Activated CD4-positive, CD25-positive, alpha-beta regulatory T cell treated with anti-CD3 and anti-CD28 coated beads, Interleukin-2, amount 50 U/mL, for 72 hours (primary cell): Measurements from ENCODE around the gene EIF1B.

Experiments used
- DNase-seq: peaks from one replicate; pipeline ENCODE4 v3.0.0; 2021

The EIF1B gene

GRCh38 chr3:40309925-40310695 is 603 bp downstream of the EIF1B start:
- no peak for DNase-seq

DNA sequence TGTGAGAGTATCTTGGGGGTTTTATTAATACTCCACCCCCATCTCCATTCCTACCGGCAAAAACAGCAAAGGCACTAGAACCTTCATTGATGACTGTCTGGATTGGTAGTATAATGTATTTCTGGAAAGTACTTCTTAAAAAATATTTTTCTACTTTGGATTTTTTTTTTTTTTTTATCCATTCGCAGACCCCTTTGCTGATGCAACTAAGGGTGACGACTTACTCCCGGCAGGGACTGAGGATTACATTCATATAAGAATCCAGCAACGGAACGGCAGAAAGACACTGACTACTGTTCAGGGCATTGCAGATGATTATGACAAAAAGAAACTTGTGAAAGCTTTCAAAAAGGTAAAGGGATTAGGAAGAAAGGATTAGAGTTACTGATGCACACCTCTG is 1.2 kb downstream of the EIF1B start:
- DNase-seq: no peak

DNA sequence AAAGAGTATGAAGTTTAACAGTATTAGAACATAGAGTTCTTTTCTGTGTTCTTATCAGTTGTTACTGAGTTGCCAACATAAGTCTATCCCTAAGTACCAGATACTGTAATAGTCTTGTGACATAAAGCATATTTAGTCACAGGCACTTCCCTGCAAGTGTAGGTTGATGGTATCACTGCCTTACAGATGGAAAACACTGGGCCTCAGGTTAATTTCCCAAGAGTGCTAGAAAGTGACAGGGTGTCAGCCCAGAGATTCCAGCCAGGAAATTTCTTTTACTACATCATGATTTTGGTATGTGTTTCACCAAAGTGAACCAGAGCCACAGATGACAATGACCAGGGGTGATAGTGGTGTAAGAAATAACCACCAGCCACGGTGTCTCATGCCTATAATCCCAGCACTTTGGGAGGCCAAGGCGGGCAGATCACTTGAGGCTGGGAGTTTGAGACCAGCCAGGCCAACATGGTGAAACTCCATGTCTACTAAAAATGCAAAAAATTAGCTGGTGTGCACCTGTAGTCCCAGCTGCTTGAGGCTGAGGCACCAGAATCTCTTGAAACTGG is 3.2 kb downstream of the EIF1B start:
- DNase-seq: no peak

GRCh38 chr3:40313975-40314860 is 4.7 kb downstream of the EIF1B start:
- no peak for DNase-seq

- no peak for DNase-seq
Observed at GRCh38 chr3:40317061-40317855, 7.8 kb downstream of the EIF1B start.

DNA sequence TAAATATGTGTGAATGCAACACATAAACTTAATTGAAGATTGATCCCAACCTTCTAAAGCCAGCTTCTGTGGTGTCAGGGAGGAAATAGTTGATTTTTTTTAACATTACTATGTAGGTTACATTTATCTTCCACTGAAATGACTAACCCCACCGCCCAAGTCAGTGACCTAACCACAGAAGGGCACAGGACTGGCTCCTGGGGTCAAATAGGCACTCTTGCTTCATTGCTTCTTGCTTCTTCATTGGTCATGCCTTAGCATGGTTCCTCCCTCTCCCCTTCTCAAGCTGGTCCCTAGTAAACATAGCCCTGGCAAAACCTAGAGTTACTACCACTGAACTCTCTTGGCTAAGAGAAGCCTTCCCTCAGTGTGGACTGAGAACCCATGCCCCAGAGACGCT is 12.3 kb downstream of the EIF1B start:
- no peak for DNase-seq

DNA sequence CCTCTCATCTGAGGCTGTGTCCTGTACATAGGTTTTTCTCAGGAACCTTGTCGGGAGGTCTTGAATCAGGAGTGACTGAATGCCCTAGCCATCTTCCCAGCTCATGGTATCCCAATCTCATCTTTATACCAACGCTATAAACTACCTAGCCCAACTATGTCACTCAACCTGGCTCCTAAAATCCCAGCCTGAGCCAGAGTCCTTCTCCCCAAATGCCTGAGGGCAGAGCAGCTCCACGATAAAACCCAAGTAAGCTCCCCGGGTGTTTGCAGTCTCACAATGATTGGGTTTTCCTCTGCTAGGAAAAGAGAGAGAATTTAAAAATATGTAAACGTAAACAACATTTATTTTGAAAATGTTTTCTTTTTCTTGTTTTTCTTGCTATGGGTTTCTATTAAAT is 14.4 kb downstream of the EIF1B start:
- DNase-seq: no peak

- DNase-seq: no peak
Observed at GRCh38 chr3:40324621-40325020, 15.1 kb downstream of the EIF1B start.

GRCh38 chr3:40325465-40325864 is 16.0 kb downstream of the EIF1B start:
- DNase-seq: no peak

DNA sequence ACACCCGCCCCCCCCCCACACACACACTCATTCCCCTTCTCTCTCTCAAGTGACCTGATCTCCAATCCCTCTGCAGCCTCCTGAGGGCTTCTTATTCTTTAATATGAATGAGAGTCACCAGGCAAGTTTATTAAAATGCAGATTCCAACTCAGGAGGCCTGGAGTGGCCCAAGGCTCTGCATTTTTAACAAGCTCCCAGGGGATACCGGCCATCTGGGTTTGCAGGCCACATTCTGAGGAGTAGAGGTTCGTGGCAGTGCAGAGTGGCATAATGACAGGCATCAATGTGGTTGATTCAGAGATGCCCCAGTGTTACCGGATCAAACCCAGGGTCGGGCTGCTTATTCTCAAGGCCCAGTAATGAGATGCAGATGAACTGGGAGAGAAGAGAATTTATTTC is 18.9 kb downstream of the EIF1B start:
- DNase-seq: no peak

- no peak for DNase-seq
Observed at GRCh38 chr3:40329071-40329470, 19.6 kb downstream of the EIF1B start.

DNA sequence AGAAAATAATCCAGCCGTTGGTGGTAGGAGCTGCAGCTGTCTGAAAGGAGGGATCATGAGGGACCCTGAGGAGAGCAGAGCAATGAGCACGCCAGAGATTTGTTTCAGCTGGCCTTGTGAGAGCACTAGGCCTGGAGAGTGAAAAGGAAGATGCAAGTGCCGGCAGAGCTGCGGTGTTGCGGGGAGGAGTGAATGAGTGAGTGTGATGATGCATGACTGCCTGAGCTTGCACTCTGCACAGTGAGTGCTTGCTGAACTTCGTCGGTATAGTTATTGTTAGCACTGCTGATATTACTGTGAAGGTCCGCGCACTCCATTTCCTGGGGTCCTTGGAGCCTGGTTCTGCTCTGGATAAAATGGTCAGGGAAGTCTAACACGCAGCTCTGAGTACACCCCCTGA is 23.2 kb downstream of the EIF1B start:
- no peak for DNase-seq

DNA sequence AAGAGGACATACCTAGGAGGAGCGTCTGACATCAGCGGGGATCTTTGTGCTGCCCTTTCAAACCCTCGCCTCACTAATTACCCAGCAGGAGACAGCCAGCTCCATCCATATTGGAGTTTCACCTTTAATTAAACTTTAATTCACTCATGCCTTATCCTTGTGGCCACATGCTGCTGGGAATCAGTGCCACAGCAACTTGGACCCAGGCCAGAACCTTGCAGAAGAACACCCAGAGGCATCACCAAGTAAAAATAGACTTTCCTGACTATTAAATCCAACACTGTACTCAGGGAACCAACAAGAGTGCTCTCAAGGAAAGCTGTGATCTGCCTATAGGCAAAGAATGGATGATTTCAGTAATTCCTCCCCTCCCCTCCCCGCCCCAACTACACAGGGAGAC is 23.9 kb downstream of the EIF1B start:
- no peak for DNase-seq

GRCh38 chr3:40333852-40334251 is 24.3 kb downstream of the EIF1B start:
- no peak for DNase-seq

GRCh38 chr3:40336101-40336500 is 26.6 kb downstream of the EIF1B start:
- DNase-seq: no peak

DNA sequence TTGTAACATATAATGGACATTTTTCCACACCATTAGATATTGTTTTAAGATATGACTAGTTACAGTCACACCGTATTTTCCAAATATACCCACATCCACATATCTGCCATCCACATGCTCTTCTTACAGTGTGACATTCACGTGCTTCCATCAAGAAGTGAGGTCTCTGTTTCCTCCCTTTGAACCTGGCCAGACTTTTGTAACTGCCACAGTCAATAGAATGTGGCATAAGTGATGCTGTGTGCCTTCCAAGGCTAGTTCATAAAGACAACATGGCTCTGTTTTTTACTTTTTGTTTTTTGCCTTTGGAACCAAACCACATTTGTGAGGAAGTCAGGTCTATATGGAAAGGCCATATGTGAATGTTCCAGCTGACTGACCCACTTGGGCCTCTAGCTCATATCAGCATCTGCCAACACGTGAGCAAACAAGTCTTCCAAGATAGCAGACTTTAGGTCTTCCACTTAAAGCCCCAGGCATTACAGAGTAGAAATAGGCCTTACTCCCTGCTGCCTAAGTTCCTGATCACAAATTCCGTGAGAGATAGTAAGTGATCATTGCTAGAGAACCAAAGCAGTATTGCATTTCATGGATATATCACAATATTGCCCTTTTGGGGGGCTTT is 27.1 kb downstream of the EIF1B start:
- no peak for DNase-seq

- no peak for DNase-seq
Observed at GRCh38 chr3:40337136-40338108, 27.9 kb downstream of the EIF1B start.

DNA sequence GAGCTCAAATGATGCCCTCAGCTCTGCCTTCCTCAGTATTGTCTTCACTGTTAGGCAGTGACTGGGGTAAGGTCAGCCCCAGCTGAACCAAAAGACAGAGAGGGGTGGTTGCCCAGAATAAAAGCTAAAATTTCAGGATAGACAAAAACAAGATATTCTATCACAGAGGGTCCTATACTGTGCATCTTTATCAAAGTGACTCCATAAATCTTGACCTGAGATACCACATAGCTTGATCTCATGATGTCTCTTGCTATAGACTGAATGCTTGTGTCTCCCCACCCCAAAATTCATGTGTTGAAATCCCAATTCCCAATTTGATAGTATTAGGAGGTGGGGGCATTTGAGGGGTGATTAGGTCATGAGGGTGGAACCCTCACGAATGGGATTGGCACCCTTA is 30.4 kb downstream of the EIF1B start:
- no peak for DNase-seq

- no peak for DNase-seq
Observed at GRCh38 chr3:40340541-40341170, 31.1 kb downstream of the EIF1B start.

DNA sequence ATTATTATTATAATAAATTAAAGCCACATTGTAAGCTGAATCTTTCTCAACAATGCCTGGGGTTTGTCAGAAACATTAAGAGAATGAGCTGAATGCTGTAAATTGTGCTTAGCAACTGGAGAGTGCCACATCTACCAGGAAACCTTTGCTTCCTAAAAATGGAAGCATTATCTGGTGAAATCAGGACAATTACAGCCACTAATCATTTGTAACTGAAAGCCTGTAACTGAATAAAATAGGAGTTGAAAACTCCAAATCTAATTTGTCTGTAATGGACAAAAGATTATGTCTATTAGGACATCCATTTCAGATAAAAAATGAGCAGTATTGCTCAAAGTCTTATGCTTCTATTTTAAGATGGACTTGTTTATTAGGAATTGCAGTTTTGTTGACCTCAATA is 32.2 kb downstream of the EIF1B start:
- DNase-seq: no peak

- no peak for DNase-seq
Observed at GRCh38 chr3:40350529-40350928, 41.0 kb downstream of the EIF1B start.
